Measurements from ENCODE around the gene SKOR2. TPM values are rescaled to one million over a fixed set of nuclear protein-coding genes. Genes with fewer than 3 reads are reported as not detected.

Gene SKOR2
- total and polyA plus RNA-seq, 9 of the 15 experiments (the other 6 are each of a cell fraction or from before 2014, with no cell fraction given): not detected

- TF ChIP-seq KLF13 (tag; IDR thresholded peaks at IDR 0.05; ENCODE audit: borderline replicate concordance, low read depth): no peak
- TF ChIP-seq ZNF263 (CRISPR knock-in tag; IDR thresholded peaks at IDR 0.05; ENCODE audit: borderline replicate concordance): no peak
- TF ChIP-seq TCF3 (CRISPR knock-in tag; IDR thresholded peaks at IDR 0.05): peak; percentile 38
- TF ChIP-seq GTF2E2 (tag; IDR thresholded peaks at IDR 0.05): no peak
- TF ChIP-seq POLR3A (IDR thresholded peaks at IDR 0.05; ENCODE audit: borderline replicate concordance, extremely low read depth, insufficient read depth, insufficient read length): no peak
- no peak for TF ChIP-seq SUPT5H (IDR thresholded peaks at IDR 0.05)
- no peak for TF ChIP-seq ZNF324 (CRISPR knock-in tag; IDR thresholded peaks at IDR 0.05)
- no peak for TF ChIP-seq TEAD2 (tag; IDR thresholded peaks at IDR 0.05)
- no peak for TF ChIP-seq MXI1 (IDR thresholded peaks at IDR 0.05; ENCODE audit: low read depth, low read length)
- TF ChIP-seq TOE1 (IDR thresholded peaks at IDR 0.05; ENCODE audit: borderline replicate concordance): peak; percentile 80
- no peak for TF ChIP-seq TOE1 (CRISPR knock-in tag; IDR thresholded peaks at IDR 0.05; ENCODE audit: borderline replicate concordance, low read depth)
- TF ChIP-seq MTF1 (CRISPR knock-in tag; IDR thresholded peaks at IDR 0.05; ENCODE audit: borderline replicate concordance): no peak
- no peak for TF ChIP-seq HEY1 (CRISPR knock-in tag; IDR thresholded peaks at IDR 0.05; ENCODE audit: borderline replicate concordance)
- no peak for TF ChIP-seq ZNF146 (CRISPR knock-in tag; IDR thresholded peaks at IDR 0.05; ENCODE audit: unreplicated experiment)
- TF ChIP-seq TBP (optimal IDR thresholded peaks at IDR 0.05; ENCODE audit: low read depth, low read length): no peak
- TF ChIP-seq SP1 (CRISPR knock-in tag; IDR thresholded peaks at IDR 0.05): no peak
- no peak for TF ChIP-seq HMG20B (CRISPR knock-in tag; IDR thresholded peaks at IDR 0.05)
- TF ChIP-seq ZNF75A (CRISPR knock-in tag; IDR thresholded peaks at IDR 0.05): no peak
- no peak for TF ChIP-seq GATAD2B (IDR thresholded peaks at IDR 0.05; ENCODE audit: borderline replicate concordance)
- no peak for TF ChIP-seq SETDB1 (IDR thresholded peaks at IDR 0.05; ENCODE audit: low read length)
- TF ChIP-seq ATF4 (CRISPR knock-in tag; IDR thresholded peaks at IDR 0.05): no peak
- TF ChIP-seq TAF15 (IDR thresholded peaks at IDR 0.05; ENCODE audit: low read depth, low read length): no peak
- no peak for TF ChIP-seq NR3C1 (CRISPR knock-in tag; IDR thresholded peaks at IDR 0.05)
- peak; percentile 89; the same call in 1 of the 2 replicates for TF ChIP-seq CBX5 (IDR thresholded peaks at IDR 0.05; ENCODE audit: borderline replicate concordance, low read depth)
- 0 out of 2 replicates have a peak, but pooled peaks have one; percentile 39 for TF ChIP-seq CREB3 (tag; conservative IDR thresholded peaks at IDR 0.05; ENCODE audit: low read depth)
- no peak for TF ChIP-seq LCOR (CRISPR knock-in tag; IDR thresholded peaks at IDR 0.05)
- TF ChIP-seq SPI1 (IDR thresholded peaks at IDR 0.05; ENCODE audit: borderline replicate concordance, low read depth, low read length): peak; percentile 80
- TF ChIP-seq KDM2B (CRISPR knock-in tag; IDR thresholded peaks at IDR 0.05): no peak
- no peak for TF ChIP-seq ZNF764 (CRISPR knock-in tag; IDR thresholded peaks at IDR 0.05; ENCODE audit: low read depth)
- TF ChIP-seq SMC3 (conservative IDR thresholded peaks at IDR 0.05; ENCODE audit: insufficient read depth, low read depth, low read length): no peak
- TF ChIP-seq PHF21A (IDR thresholded peaks at IDR 0.05; ENCODE audit: borderline replicate concordance, low read depth): no peak
- TF ChIP-seq MCM3 (IDR thresholded peaks at IDR 0.05): no peak
Measured at GRCh38 chr18:47184419-47185050, 66.9 kb downstream of the SKOR2 start (continued).
